Activated naive CD8-positive, alpha-beta T cell (primary cell): ENCODE data around the gene SNX7.

Experiments
- H3K27ac Mint-ChIP-seq: one replicate; pipeline ENCODE4 v1.8.0; 2021; ENCODE audit warnings: mixed read lengths
- H3K27me3 Mint-ChIP-seq: one replicate; pipeline ENCODE4 v1.8.0; 2021; ENCODE audit warnings: mixed read lengths
- H3K36me3 Mint-ChIP-seq: one replicate; pipeline ENCODE4 v1.8.0; 2021; ENCODE audit warnings: mixed read lengths
- H3K4me1 Mint-ChIP-seq: one replicate; pipeline ENCODE4 v1.8.0; 2021; ENCODE audit warnings: low read depth, mixed read lengths
- H3K4me3 Mint-ChIP-seq: one replicate; pipeline ENCODE4 v1.8.0; 2021; ENCODE audit warnings: mild to moderate bottlenecking, mixed read lengths
- H3K9me3 Mint-ChIP-seq: one replicate; pipeline ENCODE4 v1.8.0; 2021; ENCODE audit warnings: low read depth, mixed read lengths

SNX7 gene

GRCh38 chr1:98709906-98710305, 48.4 kb downstream of the SNX7 start:
- Mint-ChIP-seq H3K27ac (no peak overlapping the region), H3K27me3 (no peaks in the 10 kb centered on the region), H3K36me3 (no peaks in the 10 kb centered on the region), H3K9me3 (no peaks in the 10 kb centered on the region), H3K4me3 (no peak overlapping the region), H3K4me1 (no peaks in the 10 kb centered on the region)

- H3K4me3 Mint-ChIP-seq = no peak overlapping the region
- no peaks in the 10 kb centered on the region for H3K36me3 Mint-ChIP-seq
- H3K9me3 Mint-ChIP-seq = no peaks in the 10 kb centered on the region
- H3K4me1 Mint-ChIP-seq = no peaks in the 10 kb centered on the region
- H3K27me3 Mint-ChIP-seq = peaks cover 4% of the 10 kb centered on the region
- H3K27ac Mint-ChIP-seq = no peak overlapping the region
Observed at GRCh38 chr1:98723574-98723973, 62.1 kb downstream of the SNX7 start.

- H3K36me3 Mint-ChIP-seq = no peaks in the 10 kb centered on the region
- peaks cover 11% of the 10 kb centered on the region for H3K27me3 Mint-ChIP-seq
- no peaks in the 10 kb centered on the region for H3K9me3 Mint-ChIP-seq
- no peaks in the 10 kb centered on the region for H3K4me1 Mint-ChIP-seq
- no peak overlapping the region for H3K4me3 Mint-ChIP-seq
- no peak overlapping the region for H3K27ac Mint-ChIP-seq
Observed at GRCh38 chr1:98732985-98733781, 71.7 kb downstream of the SNX7 start.

DNA sequence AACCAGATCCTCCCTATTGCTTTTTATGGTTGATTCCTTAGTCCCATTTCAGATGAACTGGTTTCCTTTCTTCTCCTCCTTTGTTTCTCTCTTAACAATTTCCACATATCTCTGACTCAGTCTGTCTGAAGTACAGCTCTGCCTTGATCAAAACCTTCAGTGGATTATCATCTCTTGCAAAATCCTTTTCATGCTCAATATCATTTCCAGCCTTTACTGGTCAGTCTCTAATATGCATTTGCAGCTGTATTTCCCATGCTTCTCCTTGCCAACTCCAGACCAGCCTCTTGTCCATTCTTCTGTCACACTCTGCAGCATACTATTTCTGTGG, 72.2 kb downstream of the SNX7 start:
- Mint-ChIP-seq H3K9me3 (no peaks in the 10 kb centered on the region), H3K4me3 (no peak overlapping the region), H3K36me3 (no peaks in the 10 kb centered on the region), H3K4me1 (no peaks in the 10 kb centered on the region), H3K27ac (no peak overlapping the region), H3K27me3 (peaks cover 13% of the 10 kb centered on the region)

GRCh38 chr1:98735756-98736155, 74.2 kb downstream of the SNX7 start:
- Mint-ChIP-seq H3K27me3 (peaks cover 18% of the 10 kb centered on the region), H3K36me3 (no peaks in the 10 kb centered on the region), H3K4me1 (no peaks in the 10 kb centered on the region), H3K4me3 (no peak overlapping the region), H3K9me3 (no peaks in the 10 kb centered on the region), H3K27ac (no peak overlapping the region)

DNA sequence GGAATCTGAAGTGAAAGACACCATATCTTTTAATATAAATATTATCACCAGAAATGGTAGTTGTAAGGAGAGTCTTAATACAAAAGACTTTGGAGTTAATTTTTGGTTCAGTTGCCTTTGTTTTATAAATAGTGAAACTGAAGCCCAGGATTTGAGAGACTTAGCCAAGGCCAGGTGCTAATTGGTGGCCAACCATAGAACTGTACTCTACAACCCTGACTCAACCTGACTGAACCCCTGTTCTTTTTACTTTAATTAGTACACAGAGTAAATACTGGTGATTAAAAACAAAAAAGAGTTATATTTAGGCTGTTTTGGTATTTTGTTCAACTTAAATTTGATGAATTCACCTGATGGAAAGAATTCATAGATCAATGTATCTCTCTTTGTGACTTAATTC, 76.3 kb downstream of the SNX7 start:
- Mint-ChIP-seq H3K27me3 (peaks cover 18% of the 10 kb centered on the region), H3K36me3 (no peaks in the 10 kb centered on the region), H3K9me3 (no peaks in the 10 kb centered on the region), H3K27ac (no peak overlapping the region), H3K4me3 (no peak overlapping the region), H3K4me1 (no peaks in the 10 kb centered on the region)

DNA sequence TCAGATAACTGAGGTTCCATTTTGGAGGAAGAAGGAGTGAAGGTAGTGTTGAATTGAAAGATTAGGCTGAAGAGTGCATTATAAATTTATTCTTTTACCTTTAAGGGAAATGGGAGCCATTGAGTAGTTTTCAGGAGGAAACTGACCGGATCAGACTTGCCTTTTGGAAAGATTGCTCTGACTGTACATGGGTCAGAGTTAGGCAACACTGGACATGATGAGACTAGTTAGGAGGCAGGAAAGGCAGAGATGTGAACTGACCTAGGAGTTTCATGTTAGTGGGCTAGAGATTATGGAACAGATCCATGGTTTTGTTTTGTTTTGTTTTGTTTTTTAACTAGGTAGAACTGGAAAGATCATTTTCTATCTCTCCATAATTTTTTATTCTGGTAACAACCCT, 78.2 kb downstream of the SNX7 start:
- H3K4me3 Mint-ChIP-seq = no peak overlapping the region
- H3K9me3 Mint-ChIP-seq = no peaks in the 10 kb centered on the region
- H3K4me1 Mint-ChIP-seq = no peaks in the 10 kb centered on the region
- no peaks in the 10 kb centered on the region for H3K36me3 Mint-ChIP-seq
- H3K27me3 Mint-ChIP-seq = peaks cover 16% of the 10 kb centered on the region
- no peak overlapping the region for H3K27ac Mint-ChIP-seq

DNA sequence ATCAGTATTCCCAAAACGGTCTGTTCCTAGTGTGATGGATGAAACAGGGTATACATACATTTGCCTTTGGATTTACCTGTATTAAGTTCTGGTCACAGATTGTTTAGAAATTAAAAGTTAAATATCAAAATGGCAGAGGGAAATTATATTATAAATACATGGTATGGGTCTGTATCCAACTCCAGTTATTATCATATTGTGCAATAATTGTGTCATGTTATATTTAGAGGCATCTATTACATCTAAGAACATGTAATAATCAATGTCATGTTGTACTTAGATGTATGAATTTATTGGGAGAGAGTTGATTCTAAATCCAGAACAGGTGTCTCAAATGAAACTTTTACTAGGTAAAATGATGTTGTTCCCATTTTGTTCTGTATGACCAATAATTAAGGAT, 79.6 kb downstream of the SNX7 start:
- Mint-ChIP-seq H3K4me3 (no peak overlapping the region), H3K9me3 (no peaks in the 10 kb centered on the region), H3K36me3 (no peaks in the 10 kb centered on the region), H3K27me3 (peaks cover 15% of the 10 kb centered on the region), H3K4me1 (no peaks in the 10 kb centered on the region), H3K27ac (no peak overlapping the region)

DNA sequence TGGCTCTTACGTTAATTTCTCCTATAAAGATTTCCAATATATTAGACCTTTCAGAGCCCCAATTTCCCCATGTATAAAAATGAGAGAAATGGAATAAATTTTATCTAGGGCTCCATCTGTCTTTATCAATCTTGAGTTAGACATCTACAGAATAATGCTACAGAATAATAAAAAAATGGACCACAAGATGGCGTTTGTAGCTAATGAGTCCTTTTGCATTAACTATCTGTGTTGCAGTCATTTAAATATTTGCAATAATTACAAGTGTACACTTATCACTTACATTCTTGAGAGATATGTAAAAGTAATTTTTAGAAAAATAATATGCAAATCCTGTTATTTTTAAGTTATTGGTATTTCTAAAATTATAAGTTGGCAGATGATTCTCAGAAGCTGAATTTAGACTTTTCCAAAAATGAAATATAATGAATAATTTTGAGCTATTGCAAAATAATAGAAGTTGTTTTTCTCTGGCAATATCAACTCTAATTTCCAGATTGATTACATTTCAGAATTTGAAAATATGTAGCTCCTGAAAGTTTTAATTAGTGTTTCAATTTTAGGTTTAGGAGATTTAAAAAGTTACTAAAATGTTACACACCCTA, 87.7 kb downstream of the SNX7 start:
- Mint-ChIP-seq H3K4me1 (no peaks in the 10 kb centered on the region), H3K27me3 (peaks cover 2% of the 10 kb centered on the region), H3K36me3 (no peaks in the 10 kb centered on the region), H3K27ac (no peak overlapping the region), H3K9me3 (no peaks in the 10 kb centered on the region), H3K4me3 (no peak overlapping the region)

DNA sequence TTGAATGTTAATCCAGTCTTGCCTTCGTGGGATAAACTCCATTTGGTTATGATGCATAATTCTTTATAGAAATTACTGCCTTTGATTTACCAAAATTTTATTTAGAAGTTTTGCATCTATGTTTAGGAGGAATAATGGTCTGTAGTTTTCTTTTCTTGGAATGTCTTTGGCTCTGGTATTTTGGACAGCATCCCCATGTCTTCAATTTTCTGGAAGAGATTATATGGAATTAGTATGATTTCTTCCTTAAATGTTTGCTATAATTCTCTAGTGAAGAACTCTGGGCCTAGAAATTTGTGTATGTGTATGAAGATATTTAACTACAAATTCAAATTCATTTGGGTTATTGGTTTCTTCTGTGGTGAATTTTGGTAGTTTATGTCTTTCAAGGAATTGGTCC, 92.7 kb downstream of the SNX7 start:
- H3K27ac Mint-ChIP-seq = no peak overlapping the region
- H3K9me3 Mint-ChIP-seq = no peaks in the 10 kb centered on the region
- no peaks in the 10 kb centered on the region for H3K27me3 Mint-ChIP-seq
- no peaks in the 10 kb centered on the region for H3K36me3 Mint-ChIP-seq
- H3K4me1 Mint-ChIP-seq = no peaks in the 10 kb centered on the region
- no peak overlapping the region for H3K4me3 Mint-ChIP-seq

GRCh38 chr1:98761219-98761865, 99.8 kb downstream of the SNX7 start:
- Mint-ChIP-seq H3K4me1 (no peaks in the 10 kb centered on the region), H3K27me3 (no peaks in the 10 kb centered on the region), H3K36me3 (no peaks in the 10 kb centered on the region), H3K9me3 (no peaks in the 10 kb centered on the region), H3K4me3 (no peak overlapping the region), H3K27ac (no peak overlapping the region)

DNA sequence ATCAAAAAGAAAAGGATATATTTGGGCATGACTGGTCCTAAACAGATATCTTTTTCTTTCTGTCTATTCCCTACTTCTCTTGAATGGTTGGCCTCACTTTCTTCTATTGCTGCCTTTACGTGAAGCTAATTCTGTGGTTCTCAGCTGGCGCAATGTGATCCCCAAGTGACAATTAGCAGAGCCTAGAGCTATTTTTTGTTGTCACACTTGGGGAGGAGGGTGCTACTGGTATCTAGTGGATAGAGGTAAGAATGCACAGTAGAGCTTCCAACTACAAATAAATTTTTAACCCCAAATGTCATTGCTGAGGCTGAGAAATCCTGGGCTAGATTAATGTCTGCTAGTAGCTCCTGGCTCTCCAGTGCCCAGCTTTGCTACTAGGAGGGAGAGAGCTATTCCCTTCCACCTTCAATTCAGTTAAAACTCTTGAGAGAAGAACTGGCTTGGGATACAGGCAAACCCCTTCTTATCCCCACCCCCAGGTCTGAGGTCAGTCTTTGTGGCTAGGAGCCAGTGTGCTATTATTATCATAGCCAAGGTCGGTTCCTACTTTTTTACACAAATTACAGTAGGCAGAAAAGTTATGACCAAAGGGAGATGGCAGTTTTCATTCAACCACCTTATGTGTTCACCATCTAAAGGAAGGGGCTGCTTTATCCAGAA, 102.1 kb downstream of the SNX7 start:
- H3K27me3 Mint-ChIP-seq = no peaks in the 10 kb centered on the region
- no peaks in the 10 kb centered on the region for H3K36me3 Mint-ChIP-seq
- no peak overlapping the region for H3K27ac Mint-ChIP-seq
- no peak overlapping the region for H3K4me3 Mint-ChIP-seq
- H3K4me1 Mint-ChIP-seq = no peaks in the 10 kb centered on the region
- H3K9me3 Mint-ChIP-seq = no peaks in the 10 kb centered on the region

- H3K4me1 Mint-ChIP-seq = no peaks in the 10 kb centered on the region
Observed at GRCh38 chr1:98764485-98764884, 103.0 kb downstream of the SNX7 start.

GRCh38 chr1:98766255-98766654, 104.7 kb downstream of the SNX7 start:
- Mint-ChIP-seq H3K36me3 (no peaks in the 10 kb centered on the region), H3K4me3 (no peak overlapping the region), H3K9me3 (no peaks in the 10 kb centered on the region), H3K4me1 (no peaks in the 10 kb centered on the region), H3K27ac (no peak overlapping the region), H3K27me3 (no peaks in the 10 kb centered on the region)

More at GRCh38 chr1:98764485-98764884, 103.0 kb downstream of the SNX7 start:
- Mint-ChIP-seq H3K4me3 (no peak overlapping the region), H3K9me3 (no peaks in the 10 kb centered on the region), H3K27me3 (no peaks in the 10 kb centered on the region), H3K27ac (no peak overlapping the region), H3K36me3 (no peaks in the 10 kb centered on the region)

DNA sequence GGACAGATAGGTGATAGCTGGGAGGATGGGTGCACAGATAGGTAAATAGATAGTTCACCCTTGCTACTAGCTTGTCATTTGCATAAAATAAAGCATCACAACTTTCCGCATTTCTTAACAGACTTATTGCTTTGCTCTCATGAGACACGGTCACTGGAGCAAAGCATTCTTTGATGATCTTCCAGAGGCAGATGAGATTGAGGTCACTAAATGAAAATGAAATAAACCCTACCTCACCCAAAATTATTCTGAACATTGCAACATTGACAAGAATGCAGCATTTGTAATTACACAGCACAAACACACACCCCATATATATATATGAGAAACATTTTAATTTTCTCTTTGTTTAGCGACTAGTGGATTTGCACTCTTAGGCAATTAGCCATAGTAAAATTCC, 107.6 kb downstream of the SNX7 start:
- Mint-ChIP-seq H3K27ac (no peak overlapping the region), H3K36me3 (no peaks in the 10 kb centered on the region), H3K4me3 (no peak overlapping the region), H3K4me1 (no peaks in the 10 kb centered on the region), H3K27me3 (no peaks in the 10 kb centered on the region), H3K9me3 (no peaks in the 10 kb centered on the region)
